GM18498 (cell line): ENCODE measurements around the gene MFF.

Source experiments
- ATAC-seq: cut with Tn5 transposase; IDR thresholded peaks from one replicate; pipeline ENCODE4 v1.9.1; 2021; ENCODE audit warnings: mild to moderate bottlenecking, moderate library complexity; ENCODE audit not compliant: unreplicated experiment

MFF gene

GRCh38 chr2:227404585-227405271, 79.7 kb downstream of the MFF start:
- ATAC-seq: no peak

- ATAC-seq: peak; percentile 39
Measured at GRCh38 chr2:227406177-227407031, 81.4 kb downstream of the MFF start.
